ENCODE data around the gene GMDS.

Gene GMDS

GRCh38 chr6:1991332-1991878 is 254.0 kb downstream of the GMDS start (continued):
- TF ChIP-seq CREB5 (CRISPR knock-in tag; IDR thresholded peaks at IDR 0.05; ENCODE audit: low read depth) = no peak
- TF ChIP-seq SNAI2 (CRISPR knock-in tag; IDR thresholded peaks at IDR 0.05) = no peak
- TF ChIP-seq ARNTL (CRISPR knock-in tag; IDR thresholded peaks at IDR 0.05; ENCODE audit: borderline replicate concordance, low read depth) = no peak
- no peak for TF ChIP-seq ZNF70 (CRISPR knock-in tag; IDR thresholded peaks at IDR 0.05)
- TF ChIP-seq OSR1 (CRISPR knock-in tag; IDR thresholded peaks at IDR 0.05) = no peak
- no peak for TF ChIP-seq PPARA (CRISPR knock-in tag; IDR thresholded peaks at IDR 0.05; ENCODE audit: borderline replicate concordance)

- no peak for ATAC-seq
- TF ChIP-seq OSR1 (CRISPR knock-in tag; IDR thresholded peaks at IDR 0.05) (no peak), ESRRG (CRISPR knock-in tag; IDR thresholded peaks at IDR 0.05) (no peak), ZNF565 (CRISPR knock-in tag; conservative IDR thresholded peaks at IDR 0.05; ENCODE audit: low read depth) (no peak), CSRNP3 (CRISPR knock-in tag; IDR thresholded peaks at IDR 0.05) (no peak), CREB5 (CRISPR knock-in tag; IDR thresholded peaks at IDR 0.05; ENCODE audit: low read depth) (no peak), POU6F1 (CRISPR knock-in tag; IDR thresholded peaks at IDR 0.05; ENCODE audit: borderline replicate concordance, low read depth) (no peak), ZFP30 (CRISPR knock-in tag; IDR thresholded peaks at IDR 0.05) (no peak), PATZ1 (CRISPR knock-in tag; IDR thresholded peaks at IDR 0.05; ENCODE audit: borderline replicate concordance) (no peak)
Measured at GRCh38 chr6:1988843-1989242, 256.6 kb downstream of the GMDS start.

- TF ChIP-seq ISL1 (CRISPR knock-in tag; IDR thresholded peaks at IDR 0.05) = peak; percentile 67
- TF ChIP-seq ZFP3 (CRISPR knock-in tag; IDR thresholded peaks at IDR 0.05) = no peak
Measured at GRCh38 chr6:1987640-1988039, 257.8 kb downstream of the GMDS start.

GRCh38 chr6:1986454-1987243 is 258.8 kb downstream of the GMDS start:
- TF ChIP-seq SNAI2 (CRISPR knock-in tag; IDR thresholded peaks at IDR 0.05) (no peak), OSR1 (CRISPR knock-in tag; IDR thresholded peaks at IDR 0.05) (no peak), TCF4 (CRISPR knock-in tag; IDR thresholded peaks at IDR 0.05; ENCODE audit: borderline replicate concordance) (no peak), ZFP30 (CRISPR knock-in tag; IDR thresholded peaks at IDR 0.05) (no peak), ZNF8 (CRISPR knock-in tag; IDR thresholded peaks at IDR 0.05) (no peak), ZNF565 (CRISPR knock-in tag; conservative IDR thresholded peaks at IDR 0.05; ENCODE audit: low read depth) (no peak), CSDC2 (CRISPR knock-in tag; IDR thresholded peaks at IDR 0.05) (no peak), ISL1 (CRISPR knock-in tag; IDR thresholded peaks at IDR 0.05) (peak; percentile 94), CREB5 (CRISPR knock-in tag; IDR thresholded peaks at IDR 0.05; ENCODE audit: low read depth) (0 out of 2 replicates have a peak, but pooled peaks have one; percentile 17), ZFP3 (CRISPR knock-in tag; IDR thresholded peaks at IDR 0.05) (no peak)
- ATAC-seq = peak; percentile 67

More at GRCh38 chr6:1987640-1988039, 257.8 kb downstream of the GMDS start:
- ATAC-seq = peak; percentile 92

All from SK-N-SH treated with all-trans-retinoic acid at 6 μM for 48 hours (cell line).